GM12878 (cell line): ENCODE measurements around the gene SPEG. TPM values are rescaled to one million over a fixed set of nuclear protein-coding genes. Genes with fewer than 3 reads are reported as not detected.

Source experiments
- ATAC-seq: fragments of 200-7000 bp; cut with Tn5 transposase; 3 replicates; pipeline ENCODE4 v1.9.1; 2020; ENCODE audit warnings: mild to moderate bottlenecking, moderate library complexity
- BruUV-seq: library from RNA; stranded (reverse); fragments of 400-500 nt; replicated peaks from 2 replicates; lab custom pipeline; 2021; lab: Mats Ljungman, UMichigan
- CTCF ChIA-PET: fragments of 300-600 bp; sonication (Branson Sonifier 250); formaldehyde crosslinking; extraction: SDS; loops from one replicate; lab custom pipeline; 2021; ENCODE audit warnings: inconsistent platforms; lab: Yijun Ruan, JAX
- POLR2A ChIA-PET: fragments of 350-600 bp; formaldehyde crosslinking; extraction: SDS; loops from one replicate; lab custom pipeline; 2021; ENCODE audit warnings: inconsistent platforms; lab: Charles Lee
- RAD21 ChIA-PET: fragments of 300-600 bp; sonication (Branson Sonifier 250); formaldehyde crosslinking; loops from one replicate; lab custom pipeline; 2023; ENCODE audit warnings: antibody characterized with exemption; ENCODE audit not compliant: unreplicated experiment; lab: Charles Lee
- SMC1A ChIA-PET: fragments of 300-600 bp; sonication (Branson Sonifier 250); formaldehyde crosslinking; loops from one replicate; lab custom pipeline; 2023; ENCODE audit not compliant: unreplicated experiment, uncharacterized antibody; lab: Charles Lee
- DNase-seq: peaks from one replicate; pipeline ENCODE4 v3.0.0-alpha.2; 2011; ENCODE audit warnings: low read depth, low spot score
- FAIRE-seq: peaks from 3 replicates; lab custom pipeline; 2011; peaks lifted over from hg19 to GRCh38; lab: Jason Lieb, UNC
- H2AFZ ChIP-seq: 2 replicates; pipeline ENCODE4 v1.6.0; 2011; ENCODE audit warnings: low read depth, low read length, control low read depth; ENCODE audit not compliant: control insufficient read depth
- H3K27ac ChIP-seq: 2 replicates; pipeline ENCODE4 v1.5.1; 2011; ENCODE audit warnings: control low read depth; ENCODE audit not compliant: control insufficient read depth, insufficient read depth
- H3K27me3 ChIP-seq, 2 experiments: replicated peaks in 1 of 2; 2 replicates each; pipeline versions ENCODE4 v1.6.0 to v1.6.1; 2011; ENCODE audit warnings: low read length in 1 of 2; ENCODE audit not compliant: control insufficient read depth in 2 of 2, insufficient read depth in 2 of 2
- H3K36me3 ChIP-seq, 2 experiments: 2 replicates each; pipeline ENCODE4 v1.5.1; 2011; ENCODE audit warnings: low read length in 1 of 2; ENCODE audit not compliant: control insufficient read depth in 2 of 2, insufficient read depth in 2 of 2
- H3K4me1 ChIP-seq: 2 replicates; pipeline ENCODE4 v1.6.1; 2011; ENCODE audit warnings: mild to moderate bottlenecking, low read length, moderate library complexity, mixed read lengths; ENCODE audit not compliant: control insufficient read depth, insufficient read depth
- H3K4me2 ChIP-seq: 2 replicates; pipeline ENCODE4 v1.6.0; 2011; ENCODE audit warnings: control low read depth; ENCODE audit not compliant: control insufficient read depth, insufficient read depth
- H3K4me3 ChIP-seq: fragments of 200-600 bp; sonication (generic); 2 replicates; pipeline ENCODE4 v1.5.1; 2016
- H3K79me2 ChIP-seq: 2 replicates; pipeline ENCODE4 v1.6.0; 2011; ENCODE audit warnings: low read length; ENCODE audit not compliant: control insufficient read depth, insufficient read depth
- H3K9ac ChIP-seq: 2 replicates; pipeline ENCODE4 v1.8.0; 2011; ENCODE audit warnings: low read length, control low read depth, mixed read lengths; ENCODE audit not compliant: control insufficient read depth, insufficient read depth
- H3K9me3 ChIP-seq: replicated peaks from 3 replicates; pipeline ENCODE4 v1.5.1; 2011; ENCODE audit warnings: mild to moderate bottlenecking, low read length; ENCODE audit not compliant: control insufficient read depth, insufficient read depth
- H4K20me1 ChIP-seq: 2 replicates; pipeline ENCODE4 v1.6.0; 2011; ENCODE audit not compliant: control insufficient read depth, insufficient read depth
- CREB1 ChIP-seq: IDR thresholded peaks from 2 replicates; pipeline ENCODE4 v1.6.1; 2012; ENCODE audit warnings: low read depth, mild to moderate bottlenecking, inconsistent platforms
- CREM ChIP-seq: IDR thresholded peaks from 2 replicates; pipeline ENCODE4 v1.6.1; 2014; ENCODE audit warnings: antibody characterized with exemption, low read depth
- NFIC ChIP-seq: IDR thresholded peaks from 2 replicates; pipeline ENCODE4 v1.6.1; 2012; ENCODE audit warnings: low read depth, mild to moderate bottlenecking, inconsistent platforms, low read length, moderate library complexity
- NR2F1 ChIP-seq: fragments of 450-650 bp; conservative IDR thresholded peaks from 2 replicates; pipeline ENCODE4 v1.6.1; 2017; ENCODE audit warnings: mild to moderate bottlenecking
- POLR2AphosphoS2 ChIP-seq: IDR thresholded peaks from 2 replicates; pipeline ENCODE4 v1.6.1; 2011; ENCODE audit warnings: low read depth, mild to moderate bottlenecking, low read length, improper control_type of control experiment, moderate library complexity
- RCOR1 ChIP-seq: conservative IDR thresholded peaks from 2 replicates; pipeline ENCODE4 v1.6.1; 2012; ENCODE audit warnings: low read depth, low read length, improper control_type of control experiment
- SREBF1 ChIP-seq: IDR thresholded peaks from 2 replicates; pipeline ENCODE4 v1.6.1; 2012; ENCODE audit warnings: mild to moderate bottlenecking, low read length
- STAT3 ChIP-seq: IDR thresholded peaks from 2 replicates; pipeline ENCODE4 v1.6.1; 2011; ENCODE audit warnings: low read depth, low read length, improper control_type of control experiment
- TCF12 ChIP-seq: IDR thresholded peaks from 2 replicates; pipeline ENCODE4 v1.6.1; 2011; ENCODE audit warnings: low read depth, mild to moderate bottlenecking, low read length
- TCF3 ChIP-seq: IDR thresholded peaks from 2 replicates; pipeline ENCODE4 v1.6.1; 2012; ENCODE audit warnings: low read depth, mild to moderate bottlenecking, low read length, borderline replicate concordance; ENCODE audit not compliant: insufficient read depth
- YBX1 ChIP-seq: fragments of 450-650 bp; IDR thresholded peaks from 2 replicates; pipeline ENCODE4 v1.6.1; 2016; ENCODE audit warnings: antibody characterized with exemption
- WGBS: methylation state at CpG from one replicate; pipeline ENCODE4 v1.1.6; 2016; ENCODE audit warnings: low lambda C conversion rate; ENCODE audit not compliant: insufficient replicate concordance, insufficient coverage; ENCODE audit errors: missing lambda C conversion rate; 5-methylcytosine and 5-hydroxymethylcytosine counted together
- in situ Hi-C: fragments of 300-500 bp; cut with MboI; formaldehyde crosslinking; loops from 9 replicates; pipeline ENCODE4 v1.14.3; 2018; ENCODE audit warnings: mixed read lengths
- intact Hi-C: fragments of 100-400 bp; cut with micrococcal nuclease; formaldehyde crosslinking; loops from one replicate; pipeline ENCODE4 v1.14.2; 2022; ENCODE audit not compliant: unreplicated experiment
- polyA plus RNA-seq, 11 experiments: library from polyadenylated mRNA; depleted of rRNA in 4 of 11; unstranded in 6 of 11; stranded (reverse) in 5 of 11; fragments of >200 nt; fragmentation: Nextera tagmentation in 4 of 11; fragmentation: Illumina TruSeq in 1 of 11; extraction: Ambion mirVana in 4 of 11; extraction: Trizol in 1 of 11; gene quantifications; 1 replicate in 1 of 11; 2 replicates in 10 of 11; pipeline versions ENCODE4 v1.2.1 to v1.2.3, GENCODE V29; 2011 to 2016; ENCODE audit warnings: inconsistent platforms in 2 of 11, missing spikeins in 2 of 11, low read depth in 1 of 11
- total RNA-seq, 4 experiments: library from RNA; depleted of rRNA in 3 of 4; stranded (reverse); fragments of >200 nt in 3 of 4; fragmentation: Illumina TruSeq in 1 of 4; extraction: Trizol in 1 of 4; gene quantifications; 2 replicates each; pipeline versions ENCODE4 v1.2.1 to v1.2.3, GENCODE V29; 2013 to 2021
- TF ChIP-seq, protein P1 (sequence below): fragments of 450-650 bp; IDR thresholded peaks from 2 replicates; pipeline ENCODE4 v1.6.1; 2016; ENCODE audit warnings: mild to moderate bottlenecking, moderate library complexity, borderline replicate concordance
- TF ChIP-seq, protein P2 (sequence below): fragments of 450-650 bp; IDR thresholded peaks from 2 replicates; pipeline ENCODE4 v1.6.1; 2017; ENCODE audit warnings: mild to moderate bottlenecking, low read depth, inconsistent platforms; ENCODE audit not compliant: poor library complexity, severe bottlenecking
- TF ChIP-seq, protein P3 (sequence below): IDR thresholded peaks from 2 replicates; pipeline ENCODE4 v1.6.1; 2012; ENCODE audit warnings: mild to moderate bottlenecking, low read depth, low read length

The SPEG gene
- total and polyA plus RNA-seq, 10 of the 15 experiments (the other 5 are each of a cell fraction or from before 2014, with no cell fraction given): 0.03 to 0.28 TPM; not detected in 8

DNA sequence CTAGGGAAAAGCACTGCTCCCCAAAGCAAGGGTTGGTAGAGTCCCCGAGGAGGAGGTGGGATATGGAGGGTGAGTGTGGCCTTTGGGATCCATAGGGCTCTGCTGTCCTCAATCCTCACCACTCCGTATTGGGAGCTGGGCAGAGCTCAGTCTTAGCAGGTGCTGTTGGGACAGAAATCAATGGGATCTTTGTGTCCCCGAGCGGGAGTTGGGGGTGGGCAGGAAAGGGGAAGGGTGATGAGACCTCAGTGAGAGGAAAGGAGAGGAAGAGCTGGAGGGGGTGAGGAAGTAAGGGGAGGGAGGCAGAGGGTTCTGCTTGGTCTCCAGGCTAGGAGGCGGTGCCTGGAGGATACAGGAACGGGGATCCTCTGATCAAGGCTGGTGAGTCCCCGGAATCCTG lies 82.2 kb downstream of the SPEG start:
- ATAC-seq: no peak
- H3K4me3 ChIP-seq: no peak overlapping the region
- no peak overlapping the region for H3K27ac ChIP-seq
- DNase-seq: no peak
- H2AFZ ChIP-seq: no peak overlapping the region
- CTCF ChIA-PET: interaction anchor here (1.3 kb wide), 1 partner anchor 57 kb away, joined by 3 read pairs; no protein-coding TSS in a partner anchor
- H3K27me3 ChIP-seq: peaks cover 15 to 21% of the 10 kb centered on the region in 2 experiments
- H3K36me3 ChIP-seq: no peaks in the 10 kb centered on the region
- 9% methylated on average over 7 of the region's 7 CpGs for WGBS
- RAD21 ChIA-PET: no interaction called here
- no peaks in the 10 kb centered on the region for H3K9me3 ChIP-seq
- no peak overlapping the region for H3K4me2 ChIP-seq
- H3K9ac ChIP-seq: no peak overlapping the region
- BruUV-seq: no TSS peak
- H3K4me1 ChIP-seq: no peaks in the 10 kb centered on the region
- POLR2A ChIA-PET: no interaction called here
- intact Hi-C loops (no loop called here), in situ Hi-C loops (no loop called here)
- no peaks in the 10 kb centered on the region for H4K20me1 ChIP-seq
- no peaks in the 10 kb centered on the region for H3K79me2 ChIP-seq
- SMC1A ChIA-PET: no interaction called here
- FAIRE-seq: no peak
- TF ChIP-seq, protein P1, sequence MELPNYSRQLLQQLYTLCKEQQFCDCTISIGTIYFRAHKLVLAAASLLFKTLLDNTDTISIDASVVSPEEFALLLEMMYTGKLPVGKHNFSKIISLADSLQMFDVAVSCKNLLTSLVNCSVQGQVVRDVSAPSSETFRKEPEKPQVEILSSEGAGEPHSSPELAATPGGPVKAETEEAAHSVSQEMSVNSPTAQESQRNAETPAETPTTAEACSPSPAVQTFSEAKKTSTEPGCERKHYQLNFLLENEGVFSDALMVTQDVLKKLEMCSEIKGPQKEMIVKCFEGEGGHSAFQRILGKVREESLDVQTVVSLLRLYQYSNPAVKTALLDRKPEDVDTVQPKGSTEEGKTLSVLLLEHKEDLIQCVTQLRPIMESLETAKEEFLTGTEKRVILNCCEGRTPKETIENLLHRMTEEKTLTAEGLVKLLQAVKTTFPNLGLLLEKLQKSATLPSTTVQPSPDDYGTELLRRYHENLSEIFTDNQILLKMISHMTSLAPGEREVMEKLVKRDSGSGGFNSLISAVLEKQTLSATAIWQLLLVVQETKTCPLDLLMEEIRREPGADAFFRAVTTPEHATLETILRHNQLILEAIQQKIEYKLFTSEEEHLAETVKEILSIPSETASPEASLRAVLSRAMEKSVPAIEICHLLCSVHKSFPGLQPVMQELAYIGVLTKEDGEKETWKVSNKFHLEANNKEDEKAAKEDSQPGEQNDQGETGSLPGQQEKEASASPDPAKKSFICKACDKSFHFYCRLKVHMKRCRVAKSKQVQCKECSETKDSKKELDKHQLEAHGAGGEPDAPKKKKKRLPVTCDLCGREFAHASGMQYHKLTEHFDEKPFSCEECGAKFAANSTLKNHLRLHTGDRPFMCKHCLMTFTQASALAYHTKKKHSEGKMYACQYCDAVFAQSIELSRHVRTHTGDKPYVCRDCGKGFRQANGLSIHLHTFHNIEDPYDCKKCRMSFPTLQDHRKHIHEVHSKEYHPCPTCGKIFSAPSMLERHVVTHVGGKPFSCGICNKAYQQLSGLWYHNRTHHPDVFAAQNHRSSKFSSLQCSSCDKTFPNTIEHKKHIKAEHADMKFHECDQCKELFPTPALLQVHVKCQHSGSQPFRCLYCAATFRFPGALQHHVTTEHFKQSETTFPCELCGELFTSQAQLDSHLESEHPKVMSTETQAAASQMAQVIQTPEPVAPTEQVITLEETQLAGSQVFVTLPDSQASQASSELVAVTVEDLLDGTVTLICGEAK: no peak
- TF ChIP-seq CREB1 (no peak), CREM (no peak), SREBF1 (no peak), STAT3 (no peak), TCF3 (no peak), NR2F1 (no peak), NFIC (no peak), YBX1 (no peak), POLR2AphosphoS2 (no peak), TCF12 (no peak), RCOR1 (no peak)
- TF ChIP-seq, protein P2, sequence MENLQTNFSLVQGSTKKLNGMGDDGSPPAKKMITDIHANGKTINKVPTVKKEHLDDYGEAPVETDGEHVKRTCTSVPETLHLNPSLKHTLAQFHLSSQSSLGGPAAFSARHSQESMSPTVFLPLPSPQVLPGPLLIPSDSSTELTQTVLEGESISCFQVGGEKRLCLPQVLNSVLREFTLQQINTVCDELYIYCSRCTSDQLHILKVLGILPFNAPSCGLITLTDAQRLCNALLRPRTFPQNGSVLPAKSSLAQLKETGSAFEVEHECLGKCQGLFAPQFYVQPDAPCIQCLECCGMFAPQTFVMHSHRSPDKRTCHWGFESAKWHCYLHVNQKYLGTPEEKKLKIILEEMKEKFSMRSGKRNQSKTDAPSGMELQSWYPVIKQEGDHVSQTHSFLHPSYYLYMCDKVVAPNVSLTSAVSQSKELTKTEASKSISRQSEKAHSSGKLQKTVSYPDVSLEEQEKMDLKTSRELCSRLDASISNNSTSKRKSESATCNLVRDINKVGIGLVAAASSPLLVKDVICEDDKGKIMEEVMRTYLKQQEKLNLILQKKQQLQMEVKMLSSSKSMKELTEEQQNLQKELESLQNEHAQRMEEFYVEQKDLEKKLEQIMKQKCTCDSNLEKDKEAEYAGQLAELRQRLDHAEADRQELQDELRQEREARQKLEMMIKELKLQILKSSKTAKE: no peak
- TF ChIP-seq, protein P3, sequence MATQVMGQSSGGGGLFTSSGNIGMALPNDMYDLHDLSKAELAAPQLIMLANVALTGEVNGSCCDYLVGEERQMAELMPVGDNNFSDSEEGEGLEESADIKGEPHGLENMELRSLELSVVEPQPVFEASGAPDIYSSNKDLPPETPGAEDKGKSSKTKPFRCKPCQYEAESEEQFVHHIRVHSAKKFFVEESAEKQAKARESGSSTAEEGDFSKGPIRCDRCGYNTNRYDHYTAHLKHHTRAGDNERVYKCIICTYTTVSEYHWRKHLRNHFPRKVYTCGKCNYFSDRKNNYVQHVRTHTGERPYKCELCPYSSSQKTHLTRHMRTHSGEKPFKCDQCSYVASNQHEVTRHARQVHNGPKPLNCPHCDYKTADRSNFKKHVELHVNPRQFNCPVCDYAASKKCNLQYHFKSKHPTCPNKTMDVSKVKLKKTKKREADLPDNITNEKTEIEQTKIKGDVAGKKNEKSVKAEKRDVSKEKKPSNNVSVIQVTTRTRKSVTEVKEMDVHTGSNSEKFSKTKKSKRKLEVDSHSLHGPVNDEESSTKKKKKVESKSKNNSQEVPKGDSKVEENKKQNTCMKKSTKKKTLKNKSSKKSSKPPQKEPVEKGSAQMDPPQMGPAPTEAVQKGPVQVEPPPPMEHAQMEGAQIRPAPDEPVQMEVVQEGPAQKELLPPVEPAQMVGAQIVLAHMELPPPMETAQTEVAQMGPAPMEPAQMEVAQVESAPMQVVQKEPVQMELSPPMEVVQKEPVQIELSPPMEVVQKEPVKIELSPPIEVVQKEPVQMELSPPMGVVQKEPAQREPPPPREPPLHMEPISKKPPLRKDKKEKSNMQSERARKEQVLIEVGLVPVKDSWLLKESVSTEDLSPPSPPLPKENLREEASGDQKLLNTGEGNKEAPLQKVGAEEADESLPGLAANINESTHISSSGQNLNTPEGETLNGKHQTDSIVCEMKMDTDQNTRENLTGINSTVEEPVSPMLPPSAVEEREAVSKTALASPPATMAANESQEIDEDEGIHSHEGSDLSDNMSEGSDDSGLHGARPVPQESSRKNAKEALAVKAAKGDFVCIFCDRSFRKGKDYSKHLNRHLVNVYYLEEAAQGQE: no peak
